ENCODE data around the gene STK4. TPM values are rescaled to one million over a fixed set of nuclear protein-coding genes. Genes with fewer than 3 reads are reported as not detected.

STK4 gene
- total RNA-seq, 1 experiment from 2014 or later: 41.2 TPM

DNA sequence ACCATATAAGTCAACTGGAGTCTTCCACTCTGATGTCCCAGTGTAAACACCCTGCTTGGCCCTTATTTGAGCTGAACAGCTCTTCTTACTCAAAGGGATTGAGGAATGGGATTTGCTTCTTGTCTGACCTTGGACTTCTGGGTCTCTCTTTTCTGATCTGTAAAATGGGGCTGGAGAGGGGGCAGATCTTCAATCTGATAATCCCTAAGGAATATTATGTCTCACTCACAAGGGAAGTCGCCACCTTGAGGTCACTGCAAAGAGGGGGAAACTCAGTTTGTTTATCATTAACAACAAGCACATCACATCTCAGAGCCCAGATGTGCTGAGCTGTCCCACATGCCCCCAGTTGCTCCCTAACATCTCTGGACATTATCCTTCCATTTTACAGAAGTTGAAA, 119.6 kb downstream of the STK4 start:
- peaks cover 9% of the 10 kb centered on the region for H3K4me1 Mint-ChIP-seq

More for the DNA sequence above, 119.6 kb downstream of the STK4 start:
- ATAC-seq: no peak; the same call in 1 of the 2 replicates
- Mint-ChIP-seq H3K36me3 (peaks cover 26% of the 10 kb centered on the region), H3K4me3 (no peak overlapping the region), H3K27me3 (ENCODE audit: low read depth) (no peaks in the 10 kb centered on the region), H3K9me3 (peaks cover 16% of the 10 kb centered on the region), H3K27ac (no peak overlapping the region)
- POLR2A ChIA-PET: interaction anchor here (0.5 kb wide), 1 partner anchor 40 kb away, joined by 3 read pairs; no protein-coding TSS in a partner anchor
- TF ChIP-seq, protein P1, sequence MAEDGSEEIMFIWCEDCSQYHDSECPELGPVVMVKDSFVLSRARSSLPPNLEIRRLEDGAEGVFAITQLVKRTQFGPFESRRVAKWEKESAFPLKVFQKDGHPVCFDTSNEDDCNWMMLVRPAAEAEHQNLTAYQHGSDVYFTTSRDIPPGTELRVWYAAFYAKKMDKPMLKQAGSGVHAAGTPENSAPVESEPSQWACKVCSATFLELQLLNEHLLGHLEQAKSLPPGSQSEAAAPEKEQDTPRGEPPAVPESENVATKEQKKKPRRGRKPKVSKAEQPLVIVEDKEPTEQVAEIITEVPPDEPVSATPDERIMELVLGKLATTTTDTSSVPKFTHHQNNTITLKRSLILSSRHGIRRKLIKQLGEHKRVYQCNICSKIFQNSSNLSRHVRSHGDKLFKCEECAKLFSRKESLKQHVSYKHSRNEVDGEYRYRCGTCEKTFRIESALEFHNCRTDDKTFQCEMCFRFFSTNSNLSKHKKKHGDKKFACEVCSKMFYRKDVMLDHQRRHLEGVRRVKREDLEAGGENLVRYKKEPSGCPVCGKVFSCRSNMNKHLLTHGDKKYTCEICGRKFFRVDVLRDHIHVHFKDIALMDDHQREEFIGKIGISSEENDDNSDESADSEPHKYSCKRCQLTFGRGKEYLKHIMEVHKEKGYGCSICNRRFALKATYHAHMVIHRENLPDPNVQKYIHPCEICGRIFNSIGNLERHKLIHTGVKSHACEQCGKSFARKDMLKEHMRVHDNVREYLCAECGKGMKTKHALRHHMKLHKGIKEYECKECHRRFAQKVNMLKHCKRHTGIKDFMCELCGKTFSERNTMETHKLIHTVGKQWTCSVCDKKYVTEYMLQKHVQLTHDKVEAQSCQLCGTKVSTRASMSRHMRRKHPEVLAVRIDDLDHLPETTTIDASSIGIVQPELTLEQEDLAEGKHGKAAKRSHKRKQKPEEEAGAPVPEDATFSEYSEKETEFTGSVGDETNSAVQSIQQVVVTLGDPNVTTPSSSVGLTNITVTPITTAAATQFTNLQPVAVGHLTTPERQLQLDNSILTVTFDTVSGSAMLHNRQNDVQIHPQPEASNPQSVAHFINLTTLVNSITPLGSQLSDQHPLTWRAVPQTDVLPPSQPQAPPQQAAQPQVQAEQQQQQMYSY (CRISPR knock-in tag; IDR thresholded peaks at IDR 0.05): no peak
- TF ChIP-seq GABPB1 (CRISPR knock-in tag; IDR thresholded peaks at IDR 0.05) (no peak), ATF1 (CRISPR knock-in tag; IDR thresholded peaks at IDR 0.05) (no peak), FOXJ3 (CRISPR knock-in tag; IDR thresholded peaks at IDR 0.05; ENCODE audit: borderline replicate concordance) (no peak), NR3C1 (CRISPR knock-in tag; conservative IDR thresholded peaks at IDR 0.05; ENCODE audit: low read depth) (no peak), RORB (CRISPR knock-in tag; IDR thresholded peaks at IDR 0.05) (no peak), ETV6 (CRISPR knock-in tag; IDR thresholded peaks at IDR 0.05) (no peak), OVOL2 (CRISPR knock-in tag; IDR thresholded peaks at IDR 0.05; ENCODE audit: borderline replicate concordance) (no peak), SMAD3 (CRISPR knock-in tag; IDR thresholded peaks at IDR 0.05; ENCODE audit: borderline replicate concordance) (no peak), GTF2I (CRISPR knock-in tag; conservative IDR thresholded peaks at IDR 0.05) (no peak), ZNF317 (CRISPR knock-in tag; IDR thresholded peaks at IDR 0.05; ENCODE audit: borderline replicate concordance, low read depth) (no peak), JUN (CRISPR knock-in tag; IDR thresholded peaks at IDR 0.05) (no peak)
- TF ChIP-seq, protein P2, sequence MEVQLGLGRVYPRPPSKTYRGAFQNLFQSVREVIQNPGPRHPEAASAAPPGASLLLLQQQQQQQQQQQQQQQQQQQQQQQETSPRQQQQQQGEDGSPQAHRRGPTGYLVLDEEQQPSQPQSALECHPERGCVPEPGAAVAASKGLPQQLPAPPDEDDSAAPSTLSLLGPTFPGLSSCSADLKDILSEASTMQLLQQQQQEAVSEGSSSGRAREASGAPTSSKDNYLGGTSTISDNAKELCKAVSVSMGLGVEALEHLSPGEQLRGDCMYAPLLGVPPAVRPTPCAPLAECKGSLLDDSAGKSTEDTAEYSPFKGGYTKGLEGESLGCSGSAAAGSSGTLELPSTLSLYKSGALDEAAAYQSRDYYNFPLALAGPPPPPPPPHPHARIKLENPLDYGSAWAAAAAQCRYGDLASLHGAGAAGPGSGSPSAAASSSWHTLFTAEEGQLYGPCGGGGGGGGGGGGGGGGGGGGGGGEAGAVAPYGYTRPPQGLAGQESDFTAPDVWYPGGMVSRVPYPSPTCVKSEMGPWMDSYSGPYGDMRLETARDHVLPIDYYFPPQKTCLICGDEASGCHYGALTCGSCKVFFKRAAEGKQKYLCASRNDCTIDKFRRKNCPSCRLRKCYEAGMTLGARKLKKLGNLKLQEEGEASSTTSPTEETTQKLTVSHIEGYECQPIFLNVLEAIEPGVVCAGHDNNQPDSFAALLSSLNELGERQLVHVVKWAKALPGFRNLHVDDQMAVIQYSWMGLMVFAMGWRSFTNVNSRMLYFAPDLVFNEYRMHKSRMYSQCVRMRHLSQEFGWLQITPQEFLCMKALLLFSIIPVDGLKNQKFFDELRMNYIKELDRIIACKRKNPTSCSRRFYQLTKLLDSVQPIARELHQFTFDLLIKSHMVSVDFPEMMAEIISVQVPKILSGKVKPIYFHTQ (CRISPR knock-in tag; IDR thresholded peaks at IDR 0.05): no peak
- TF ChIP-seq, protein P3, sequence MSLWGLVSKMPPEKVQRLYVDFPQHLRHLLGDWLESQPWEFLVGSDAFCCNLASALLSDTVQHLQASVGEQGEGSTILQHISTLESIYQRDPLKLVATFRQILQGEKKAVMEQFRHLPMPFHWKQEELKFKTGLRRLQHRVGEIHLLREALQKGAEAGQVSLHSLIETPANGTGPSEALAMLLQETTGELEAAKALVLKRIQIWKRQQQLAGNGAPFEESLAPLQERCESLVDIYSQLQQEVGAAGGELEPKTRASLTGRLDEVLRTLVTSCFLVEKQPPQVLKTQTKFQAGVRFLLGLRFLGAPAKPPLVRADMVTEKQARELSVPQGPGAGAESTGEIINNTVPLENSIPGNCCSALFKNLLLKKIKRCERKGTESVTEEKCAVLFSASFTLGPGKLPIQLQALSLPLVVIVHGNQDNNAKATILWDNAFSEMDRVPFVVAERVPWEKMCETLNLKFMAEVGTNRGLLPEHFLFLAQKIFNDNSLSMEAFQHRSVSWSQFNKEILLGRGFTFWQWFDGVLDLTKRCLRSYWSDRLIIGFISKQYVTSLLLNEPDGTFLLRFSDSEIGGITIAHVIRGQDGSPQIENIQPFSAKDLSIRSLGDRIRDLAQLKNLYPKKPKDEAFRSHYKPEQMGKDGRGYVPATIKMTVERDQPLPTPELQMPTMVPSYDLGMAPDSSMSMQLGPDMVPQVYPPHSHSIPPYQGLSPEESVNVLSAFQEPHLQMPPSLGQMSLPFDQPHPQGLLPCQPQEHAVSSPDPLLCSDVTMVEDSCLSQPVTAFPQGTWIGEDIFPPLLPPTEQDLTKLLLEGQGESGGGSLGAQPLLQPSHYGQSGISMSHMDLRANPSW (CRISPR knock-in tag; conservative IDR thresholded peaks at IDR 0.05; ENCODE audit: low read depth): no peak
- TF ChIP-seq, protein P4, sequence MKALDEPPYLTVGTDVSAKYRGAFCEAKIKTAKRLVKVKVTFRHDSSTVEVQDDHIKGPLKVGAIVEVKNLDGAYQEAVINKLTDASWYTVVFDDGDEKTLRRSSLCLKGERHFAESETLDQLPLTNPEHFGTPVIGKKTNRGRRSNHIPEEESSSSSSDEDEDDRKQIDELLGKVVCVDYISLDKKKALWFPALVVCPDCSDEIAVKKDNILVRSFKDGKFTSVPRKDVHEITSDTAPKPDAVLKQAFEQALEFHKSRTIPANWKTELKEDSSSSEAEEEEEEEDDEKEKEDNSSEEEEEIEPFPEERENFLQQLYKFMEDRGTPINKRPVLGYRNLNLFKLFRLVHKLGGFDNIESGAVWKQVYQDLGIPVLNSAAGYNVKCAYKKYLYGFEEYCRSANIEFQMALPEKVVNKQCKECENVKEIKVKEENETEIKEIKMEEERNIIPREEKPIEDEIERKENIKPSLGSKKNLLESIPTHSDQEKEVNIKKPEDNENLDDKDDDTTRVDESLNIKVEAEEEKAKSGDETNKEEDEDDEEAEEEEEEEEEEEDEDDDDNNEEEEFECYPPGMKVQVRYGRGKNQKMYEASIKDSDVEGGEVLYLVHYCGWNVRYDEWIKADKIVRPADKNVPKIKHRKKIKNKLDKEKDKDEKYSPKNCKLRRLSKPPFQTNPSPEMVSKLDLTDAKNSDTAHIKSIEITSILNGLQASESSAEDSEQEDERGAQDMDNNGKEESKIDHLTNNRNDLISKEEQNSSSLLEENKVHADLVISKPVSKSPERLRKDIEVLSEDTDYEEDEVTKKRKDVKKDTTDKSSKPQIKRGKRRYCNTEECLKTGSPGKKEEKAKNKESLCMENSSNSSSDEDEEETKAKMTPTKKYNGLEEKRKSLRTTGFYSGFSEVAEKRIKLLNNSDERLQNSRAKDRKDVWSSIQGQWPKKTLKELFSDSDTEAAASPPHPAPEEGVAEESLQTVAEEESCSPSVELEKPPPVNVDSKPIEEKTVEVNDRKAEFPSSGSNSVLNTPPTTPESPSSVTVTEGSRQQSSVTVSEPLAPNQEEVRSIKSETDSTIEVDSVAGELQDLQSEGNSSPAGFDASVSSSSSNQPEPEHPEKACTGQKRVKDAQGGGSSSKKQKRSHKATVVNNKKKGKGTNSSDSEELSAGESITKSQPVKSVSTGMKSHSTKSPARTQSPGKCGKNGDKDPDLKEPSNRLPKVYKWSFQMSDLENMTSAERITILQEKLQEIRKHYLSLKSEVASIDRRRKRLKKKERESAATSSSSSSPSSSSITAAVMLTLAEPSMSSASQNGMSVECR (CRISPR knock-in tag; IDR thresholded peaks at IDR 0.05; ENCODE audit: borderline replicate concordance): no peak
- TF ChIP-seq, protein P5, sequence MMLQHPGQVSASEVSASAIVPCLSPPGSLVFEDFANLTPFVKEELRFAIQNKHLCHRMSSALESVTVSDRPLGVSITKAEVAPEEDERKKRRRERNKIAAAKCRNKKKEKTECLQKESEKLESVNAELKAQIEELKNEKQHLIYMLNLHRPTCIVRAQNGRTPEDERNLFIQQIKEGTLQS (CRISPR knock-in tag; conservative IDR thresholded peaks at IDR 0.05): no peak
- TF ChIP-seq, protein P6, sequence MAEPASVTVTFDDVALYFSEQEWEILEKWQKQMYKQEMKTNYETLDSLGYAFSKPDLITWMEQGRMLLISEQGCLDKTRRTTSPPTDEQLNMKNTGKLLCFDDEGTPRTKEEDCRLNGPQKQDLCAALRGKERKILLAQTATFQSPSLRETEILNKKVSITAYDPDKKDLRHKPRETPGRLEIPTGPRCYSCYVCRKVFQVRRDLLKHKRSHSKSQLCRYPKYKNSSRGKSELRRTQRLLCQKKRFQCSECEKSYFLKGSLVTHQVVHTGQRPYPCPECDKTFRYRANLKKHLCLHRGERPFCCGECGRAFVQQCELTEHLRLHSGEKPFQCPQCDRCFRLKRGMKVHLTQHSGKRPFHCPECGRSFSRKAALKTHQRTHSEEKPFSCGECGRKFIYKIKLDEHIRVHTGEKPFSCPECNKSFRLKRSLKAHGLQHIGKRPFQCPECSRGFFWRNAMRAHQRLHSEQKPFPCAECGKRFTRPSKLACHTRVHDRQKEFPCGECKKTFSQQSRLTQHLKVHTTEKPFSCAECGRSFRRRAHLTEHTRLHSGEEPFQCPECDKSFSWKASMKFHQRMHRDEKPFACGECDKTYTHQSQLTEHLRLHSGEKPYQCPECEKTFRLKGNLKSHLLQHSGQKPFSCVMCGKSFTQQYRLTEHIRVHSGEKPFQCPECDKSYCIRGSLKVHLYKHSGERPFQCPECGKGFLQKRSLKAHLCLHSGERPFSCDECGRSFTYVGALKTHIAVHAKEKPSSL (CRISPR knock-in tag; conservative IDR thresholded peaks at IDR 0.05): no peak
- CTCF ChIA-PET: interaction anchor here (0.8 to 2.0 kb wide), 5 partner anchors 10 to 208 kb away, joined by 3 to 10 read pairs (median 7); no protein-coding TSS in a partner anchor
- DNase-seq (ENCODE audit: low spot score): no peak
